Stimulated activated CD8-positive, alpha-beta memory T cell treated with anti-CD3 and anti-CD28 coated beads, Interleukin-2, amount 100 ng/mL, for 1 hour (primary cell): Measurements from ENCODE around the gene RPL22L1.
"Not testable (repeated sequence)": the region's sequence is repeated elsewhere in the genome, so short reads cannot be mapped to it uniquely, and the experiment has no call there.

Source experiments
- DNase-seq, 2 donors: peaks; one replicate each; pipeline ENCODE4 v3.0.0-alpha.2; 2020; ENCODE audit warnings: low read depth in 2 of 2

The RPL22L1 gene

GRCh38 chr3:170829546-170830272 lies 40.3 kb downstream of the RPL22L1 start:
- DNase-seq: no peak

DNA sequence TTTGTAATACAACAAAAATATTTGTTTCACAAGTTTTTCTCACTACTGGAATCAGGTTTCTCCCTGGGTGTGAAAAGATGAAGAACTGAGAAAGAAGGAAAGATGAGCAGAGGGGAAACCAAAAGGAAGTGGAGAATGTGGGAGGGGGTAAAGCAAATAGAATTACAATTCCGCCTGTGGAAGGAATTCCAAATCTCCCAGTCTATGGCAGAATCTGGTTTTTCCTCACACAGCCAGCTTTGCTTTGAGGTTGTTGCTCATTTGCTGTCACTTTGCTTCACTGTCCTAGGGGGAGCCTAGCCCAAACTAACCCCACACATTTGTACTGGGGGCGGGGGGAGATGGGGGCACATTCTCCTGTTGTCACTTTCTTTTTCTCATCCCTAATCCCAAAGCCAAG lies 43.9 kb downstream of the RPL22L1 start:
- DNase-seq: no peak

DNA sequence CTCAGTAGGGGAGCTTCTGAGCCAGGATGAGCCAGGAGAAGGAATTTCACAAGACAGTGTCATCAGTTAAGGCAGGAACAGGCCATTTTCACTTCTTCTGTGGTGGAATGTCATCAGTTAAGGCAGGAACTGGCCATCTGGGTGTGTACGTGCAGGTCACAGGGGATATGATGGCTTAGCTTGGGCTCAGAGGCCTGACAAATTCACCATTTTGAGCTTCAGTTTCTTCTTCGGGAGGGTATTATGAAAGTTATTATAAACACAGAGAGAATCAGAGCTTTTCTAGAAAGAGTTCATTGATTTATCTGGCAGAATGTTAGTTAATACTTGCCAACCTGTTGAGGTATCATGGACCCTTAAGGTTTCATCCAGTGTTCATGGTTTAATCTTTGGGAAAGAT lies 46.4 kb downstream of the RPL22L1 start:
- not testable (repeated sequence) for DNase-seq

GRCh38 chr3:170818325-170818724 lies 51.7 kb downstream of the RPL22L1 start:
- not testable (repeated sequence) for DNase-seq

GRCh38 chr3:170817471-170817870 lies 52.5 kb downstream of the RPL22L1 start:
- not testable (repeated sequence) for DNase-seq

GRCh38 chr3:170816841-170817240 lies 53.2 kb downstream of the RPL22L1 start:
- DNase-seq: no peak

- no peak for DNase-seq
Measured at GRCh38 chr3:170816341-170816740, 53.7 kb downstream of the RPL22L1 start.

GRCh38 chr3:170815936-170816335 lies 54.1 kb downstream of the RPL22L1 start:
- DNase-seq: no peak

- DNase-seq: no peak
Measured at GRCh38 chr3:170815340-170815739, 54.7 kb downstream of the RPL22L1 start.
